Common myeloid progenitor, CD34-positive (primary cell): ENCODE measurements around the gene MST1R.

Experiments
- CTCF ChIA-PET: fragments of 350-600 bp; sonication (Branson Sonifier 250); formaldehyde crosslinking; loops from one replicate; lab custom pipeline; 2021; ENCODE audit warnings: antibody characterized with exemption; lab: Charles Lee
- POLR2A ChIA-PET: fragments of 350-600 bp; sonication (Branson Sonifier 250); formaldehyde crosslinking; loops from one replicate; lab custom pipeline; 2021; ENCODE audit warnings: antibody characterized with exemption; lab: Charles Lee
- DNase-seq, 3 donors: peaks; one replicate each; pipeline versions ENCODE4 v3.0.0 to v3.0.0-alpha.2; 2013
- H3K27ac ChIP-seq, 2 experiments: 1 replicate in 1 of 2; 2 replicates in 1 of 2; pipeline ENCODE4 v1.7.0; 2013; ENCODE audit warnings: inconsistent platforms in 2 of 2, low read length in 2 of 2, mild to moderate bottlenecking in 2 of 2, low read depth in 1 of 2, moderate library complexity in 1 of 2; ENCODE audit not compliant: severe bottlenecking in 2 of 2, insufficient read depth in 1 of 2, poor library complexity in 1 of 2
- H3K27me3 ChIP-seq, 5 experiments: replicated peaks in 2 of 5; 1 replicate in 3 of 5; 2 replicates in 2 of 5; pipeline versions ENCODE4 v1.6.1 to v1.7.0; 2013; ENCODE audit warnings: low read length in 4 of 5, mild to moderate bottlenecking in 2 of 5, moderate library complexity in 2 of 5, inconsistent platforms in 1 of 5; ENCODE audit not compliant: insufficient read depth in 5 of 5, control insufficient read depth in 4 of 5
- H3K36me3 ChIP-seq, 4 experiments: 1 replicate in 2 of 4; 2 replicates in 2 of 4; pipeline versions ENCODE4 v1.6.1 to v1.7.0; 2013; ENCODE audit warnings: low read length in 3 of 4, control low read depth in 1 of 4, mild to moderate bottlenecking in 1 of 4; ENCODE audit not compliant: control insufficient read depth in 4 of 4, insufficient read depth in 4 of 4
- H3K4me1 ChIP-seq, 4 experiments: 1 replicate in 3 of 4; 2 replicates in 1 of 4; pipeline versions ENCODE4 v1.6.1 to v1.7.1; 2013; ENCODE audit warnings: low read length in 3 of 4, mild to moderate bottlenecking in 3 of 4, control low read depth in 1 of 4, inconsistent platforms in 1 of 4, moderate library complexity in 1 of 4; ENCODE audit not compliant: control insufficient read depth in 4 of 4, insufficient read depth in 4 of 4; ENCODE audit errors: control extremely low read depth in 1 of 4
- H3K4me3 ChIP-seq, 7 experiments: 1 replicate in 4 of 7; 2 replicates in 3 of 7; pipeline versions ENCODE4 v1.5.1 to v1.7.0; 2013; ENCODE audit warnings: mild to moderate bottlenecking in 7 of 7, low read length in 6 of 7, moderate library complexity in 6 of 7, inconsistent platforms in 2 of 7, low read depth in 2 of 7, control low read depth in 1 of 7; ENCODE audit not compliant: insufficient read depth in 4 of 7, control insufficient read depth in 1 of 7; ENCODE audit errors: extremely low read depth in 1 of 7
- H3K9me3 ChIP-seq, 5 experiments: 1 replicate in 4 of 5; 2 replicates in 1 of 5; pipeline versions ENCODE4 v1.6.1 to v1.7.1; 2013; ENCODE audit warnings: low read length in 4 of 5, mild to moderate bottlenecking in 2 of 5, inconsistent platforms in 1 of 5, low read depth in 1 of 5, moderate library complexity in 1 of 5; ENCODE audit not compliant: control insufficient read depth in 4 of 5, insufficient read depth in 2 of 5; ENCODE audit errors: control extremely low read depth in 1 of 5
- WGBS: methylation state at CpG from one replicate; pipeline ENCODE4 v1.1.5; 2013; ENCODE audit not compliant: insufficient coverage; 5-methylcytosine and 5-hydroxymethylcytosine counted together

The MST1R gene

GRCh38 chr3:49879721-49880120 lies 24.0 kb downstream of the MST1R start:
- WGBS = 100% methylated on average over 2 of the region's 2 CpGs
- POLR2A ChIA-PET = no interaction called here
- Histone ChIP-seq H3K4me1 (peaks cover 0 to 6% (median 0%) of the 10 kb centered on the region in 4 experiments), H3K4me3 (no peak overlapping the region), H3K36me3 (no peaks in the 10 kb centered on the region), H3K27me3 (no peaks in the 10 kb centered on the region), H3K9me3 (no peaks in the 10 kb centered on the region), H3K27ac (no peak overlapping the region)
- DNase-seq = no peak
- CTCF ChIA-PET = interaction anchor here (0.6 to 1.7 kb wide), 2 partner anchors 10 to 20 kb away, joined by 3 to 6 read pairs; no protein-coding TSS in a partner anchor

- CTCF ChIA-PET = interaction anchor here (0.6 to 3.1 kb wide), 6 partner anchors 12 to 138 kb away, joined by 3 to 13 read pairs (median 4); no protein-coding TSS in a partner anchor
Measured at GRCh38 chr3:49878686-49879085, 25.0 kb downstream of the MST1R start.

GRCh38 chr3:49877716-49878115 lies 26.0 kb downstream of the MST1R start:
- Histone ChIP-seq H3K36me3 (no peaks in the 10 kb centered on the region), H3K9me3 (no peaks in the 10 kb centered on the region), H3K4me1 (peaks cover 0 to 9% (median 6%) of the 10 kb centered on the region in 4 experiments), H3K27ac (no peak overlapping the region), H3K27me3 (peaks cover 0 to 5% (median 0%) of the 10 kb centered on the region in 5 experiments), H3K4me3 (no peak overlapping the region)
- POLR2A ChIA-PET = no interaction called here
- no peak for DNase-seq
- CTCF ChIA-PET = interaction anchor here (1.2 to 3.1 kb wide), 4 partner anchors 11 to 39 kb away, joined by 3 to 13 read pairs (median 4); no protein-coding TSS in a partner anchor
- WGBS = no CpG with 5 or more reads among the region's 2 CpGs

More at GRCh38 chr3:49878686-49879085, 25.0 kb downstream of the MST1R start:
- no peaks in the 10 kb centered on the region for H3K9me3 ChIP-seq
- H3K27ac ChIP-seq = no peak overlapping the region
- DNase-seq = no peak
- POLR2A ChIA-PET = no interaction called here
- H3K36me3 ChIP-seq = no peaks in the 10 kb centered on the region
- peaks cover 0 to 6% (median 0%) of the 10 kb centered on the region in 4 experiments for H3K4me1 ChIP-seq
- H3K27me3 ChIP-seq = peaks cover 0 to 5% (median 0%) of the 10 kb centered on the region in 5 experiments
- H3K4me3 ChIP-seq = no peak overlapping the region

GRCh38 chr3:49876567-49876966 lies 27.1 kb downstream of the MST1R start:
- CTCF ChIA-PET = interaction anchor here (0.7 to 3.1 kb wide), 4 partner anchors 10 to 35 kb away, joined by 3 to 13 read pairs (median 3); no protein-coding TSS in a partner anchor
- POLR2A ChIA-PET = no interaction called here
- H3K4me1 ChIP-seq = peaks cover 0 to 10% (median 5%) of the 10 kb centered on the region in 4 experiments
- H3K4me3 ChIP-seq = no peak overlapping the region
- H3K9me3 ChIP-seq = no peaks in the 10 kb centered on the region
- H3K27ac ChIP-seq = no peak overlapping the region
- no peaks in the 10 kb centered on the region for H3K36me3 ChIP-seq
- WGBS = 100% methylated on average over 3 of the region's 5 CpGs
- DNase-seq = no peak
- peaks cover 0 to 5% (median under 1%) of the 10 kb centered on the region in 5 experiments for H3K27me3 ChIP-seq

GRCh38 chr3:49873623-49874022 lies 30.1 kb downstream of the MST1R start:
- CTCF ChIA-PET = interaction anchor here (0.9 to 4.6 kb wide), 4 partner anchors 9 to 42 kb away, joined by 3 to 26 read pairs (median 6); no protein-coding TSS in a partner anchor
- POLR2A ChIA-PET = no interaction called here
- Histone ChIP-seq H3K9me3 (no peaks in the 10 kb centered on the region), H3K27me3 (peaks cover 2 to 32% (median 13%) of the 10 kb centered on the region in 5 experiments), H3K4me1 (peaks cover 0 to 25% (median 15%) of the 10 kb centered on the region in 4 experiments), H3K27ac (no peak overlapping the region), H3K36me3 (no peaks in the 10 kb centered on the region), H3K4me3 (no peak overlapping the region)
- no peak for DNase-seq
- WGBS = 91% methylated on average over 8 of the region's 8 CpGs

- DNase-seq = peak; percentile 55 to 85 (median 84)
- CTCF ChIA-PET = interaction anchor here (0.8 to 4.6 kb wide), 7 partner anchors 10 to 41 kb away, joined by 3 to 26 read pairs (median 3); no protein-coding TSS in a partner anchor
- H3K4me3 ChIP-seq = no peak overlapping the region
- peaks cover 2 to 40% (median 18%) of the 10 kb centered on the region in 5 experiments for H3K27me3 ChIP-seq
- H3K36me3 ChIP-seq = no peaks in the 10 kb centered on the region
- 96% methylated on average over 4 of the region's 4 CpGs for WGBS
- H3K27ac ChIP-seq = peak overlapping the region in 1 of 2 experiments; percentile 25
- POLR2A ChIA-PET = no interaction called here
- H3K9me3 ChIP-seq = no peaks in the 10 kb centered on the region
- peaks cover 0 to 25% (median 15%) of the 10 kb centered on the region in 4 experiments for H3K4me1 ChIP-seq
Measured at GRCh38 chr3:49872801-49873281, 30.8 kb downstream of the MST1R start.

GRCh38 chr3:49871531-49872153 lies 32.0 kb downstream of the MST1R start:
- ChIA-PET POLR2A (no interaction called here), CTCF (interaction anchor here (0.9 to 4.6 kb wide), 5 partner anchors 11 to 31 kb away, joined by 3 to 26 read pairs (median 6); no protein-coding TSS in a partner anchor)
- Histone ChIP-seq H3K4me1 (peaks cover 0 to 25% (median 15%) of the 10 kb centered on the region in 4 experiments), H3K9me3 (no peaks in the 10 kb centered on the region), H3K36me3 (no peaks in the 10 kb centered on the region), H3K27ac (no peak overlapping the region), H3K4me3 (no peak overlapping the region), H3K27me3 (peaks cover 2 to 43% (median 22%) of the 10 kb centered on the region in 5 experiments)
- WGBS = 94% methylated on average over 10 of the region's 10 CpGs
- no peak for DNase-seq
